ENCODE results near the gene BTBD9.

GRCh38 chr6:38517005-38517404, 122.7 kb downstream of the BTBD9 start:
- TF ChIP-seq CTCF (IDR thresholded peaks at IDR 0.05) (no peak), POLR2A (IDR thresholded peaks at IDR 0.05) (no peak)

All from Peyer's patch (tissue), 4 donors.